Activated CD8-positive, alpha-beta memory T cell treated with anti-CD3 and anti-CD28 coated beads for 24 hours (primary cell): ENCODE measurements around the gene HJURP.

Source experiments
- DNase-seq: peaks from one replicate; pipeline ENCODE4 v3.0.0-alpha.2; 2020

The HJURP gene

GRCh38 chr2:233791883-233792329 is 62.4 kb downstream of the HJURP start:
- DNase-seq, result no peak

- DNase-seq, result no peak
These were observed 63.0 kb downstream of the HJURP start for GRCh38 chr2:233791151-233791882.

GRCh38 chr2:233789554-233789953 is 64.8 kb downstream of the HJURP start:
- DNase-seq, result no peak
